GM12892 (cell line): ENCODE data around the gene SMIM28.

Source experiments
- POLR2A ChIP-seq: IDR thresholded peaks from 2 replicates; pipeline ENCODE4 v1.6.1; 2011; ENCODE audit warnings: low read depth, low read length, control low read depth
- POLR2AphosphoS5 ChIP-seq: IDR thresholded peaks from 2 replicates; pipeline ENCODE4 v1.6.1; 2011; ENCODE audit warnings: low read depth, low read length, control low read depth
- TAF1 ChIP-seq: IDR thresholded peaks from 2 replicates; pipeline ENCODE4 v1.6.1; 2011; ENCODE audit warnings: low read depth, mild to moderate bottlenecking, control low read depth, low read length, borderline replicate concordance

- TF ChIP-seq TAF1 (no peak), POLR2AphosphoS5 (no peak), POLR2A (no peak)
Observed at GRCh38 chr6:138371720-138372119, 6.0 kb upstream of the SMIM28 start.
